ENCODE results near the gene MRPL44. TPM values are rescaled to one million over a fixed set of nuclear protein-coding genes. Genes with fewer than 3 reads are reported as not detected.

MRPL44 gene
- total RNA-seq, 4 donors from 2014 or later: 16.2 to 29.9 (median 24.3) TPM

GRCh38 chr2:223980397-223980735 lies 23.1 kb downstream of the MRPL44 start:
- H3K9me3 ChIP-seq: no peaks in the 10 kb centered on the region
- H3K27me3 ChIP-seq: no peaks in the 10 kb centered on the region
- no peak for DNase-seq (ENCODE audit: low spot score in 2 of 2)
- no peak overlapping the region for H3K27ac ChIP-seq
- TF ChIP-seq POLR2AphosphoS5 (IDR thresholded peaks at IDR 0.05) (no peak), POLR2A (IDR thresholded peaks at IDR 0.05) (no peak)
- no peaks in the 10 kb centered on the region for H3K4me1 ChIP-seq
- H3K36me3 ChIP-seq: no peaks in the 10 kb centered on the region
- H3K4me3 ChIP-seq: no peak overlapping the region
- WGBS: 83% methylated on average over 1 of the region's 1 CpG

GRCh38 chr2:223980803-223981202 lies 23.5 kb downstream of the MRPL44 start:
- 83% methylated on average over 4 of the region's 4 CpGs for WGBS
- DNase-seq (ENCODE audit: low spot score in 2 of 2): no peak

GRCh38 chr2:223981241-223981640 lies 24.0 kb downstream of the MRPL44 start:
- TF ChIP-seq CTCF (IDR thresholded peaks at IDR 0.05): no peak
- no peak for TF ChIP-seq POLR2A (IDR thresholded peaks at IDR 0.05)
- no peak for TF ChIP-seq EP300 (IDR thresholded peaks at IDR 0.05)
- no peak for TF ChIP-seq POLR2AphosphoS5 (IDR thresholded peaks at IDR 0.05)
- Histone ChIP-seq H3K4me3 (no peak overlapping the region), H3K4me1 (no peaks in the 10 kb centered on the region), H3K27ac (no peak overlapping the region), H3K27me3 (peaks cover 3% of the 10 kb centered on the region), H3K36me3 (no peaks in the 10 kb centered on the region), H3K9me3 (no peaks in the 10 kb centered on the region)
- 83% methylated on average over 1 of the region's 1 CpG for WGBS
- DNase-seq (ENCODE audit: low spot score in 2 of 2): no peak

More at GRCh38 chr2:223980803-223981202, 23.5 kb downstream of the MRPL44 start:
- TF ChIP-seq CTCF (IDR thresholded peaks at IDR 0.05) (no peak), POLR2AphosphoS5 (IDR thresholded peaks at IDR 0.05) (no peak), EP300 (IDR thresholded peaks at IDR 0.05) (no peak), POLR2A (IDR thresholded peaks at IDR 0.05) (no peak)
- no peaks in the 10 kb centered on the region for H3K36me3 ChIP-seq
- no peaks in the 10 kb centered on the region for H3K4me1 ChIP-seq
- no peak overlapping the region for H3K4me3 ChIP-seq
- no peak overlapping the region for H3K27ac ChIP-seq
- no peaks in the 10 kb centered on the region for H3K9me3 ChIP-seq
- H3K27me3 ChIP-seq: no peaks in the 10 kb centered on the region

- no peak for DNase-seq (ENCODE audit: low spot score in 2 of 2)
- 84% methylated on average over 10 of the region's 10 CpGs for WGBS
Observed at GRCh38 chr2:223989206-223989855, 32.1 kb downstream of the MRPL44 start.

GRCh38 chr2:223989856-223990232 lies 32.6 kb downstream of the MRPL44 start:
- Histone ChIP-seq H3K27me3 (peaks cover 5% of the 10 kb centered on the region), H3K27ac (no peak overlapping the region), H3K4me1 (no peaks in the 10 kb centered on the region), H3K9me3 (no peaks in the 10 kb centered on the region), H3K36me3 (no peaks in the 10 kb centered on the region), H3K4me3 (no peak overlapping the region)
- no peak for DNase-seq (ENCODE audit: low spot score in 2 of 2)
- TF ChIP-seq CTCF (IDR thresholded peaks at IDR 0.05): no peak
- TF ChIP-seq POLR2AphosphoS5 (IDR thresholded peaks at IDR 0.05): no peak
- TF ChIP-seq EP300 (IDR thresholded peaks at IDR 0.05): no peak
- whole genome bisulfite sequencing: 78% methylated on average over 3 of the region's 3 CpGs

More at GRCh38 chr2:223989206-223989855, 32.1 kb downstream of the MRPL44 start:
- Histone ChIP-seq H3K4me1 (no peaks in the 10 kb centered on the region), H3K9me3 (no peaks in the 10 kb centered on the region), H3K36me3 (no peaks in the 10 kb centered on the region), H3K27me3 (peaks cover 5% of the 10 kb centered on the region), H3K27ac (no peak overlapping the region), H3K4me3 (no peak overlapping the region)
- TF ChIP-seq CTCF (IDR thresholded peaks at IDR 0.05): no peak
- no peak for TF ChIP-seq EP300 (IDR thresholded peaks at IDR 0.05)
- no peak for TF ChIP-seq POLR2A (IDR thresholded peaks at IDR 0.05)
- no peak for TF ChIP-seq POLR2AphosphoS5 (IDR thresholded peaks at IDR 0.05)

GRCh38 chr2:223991611-223992010 lies 34.3 kb downstream of the MRPL44 start:
- Histone ChIP-seq H3K27me3 (no peaks in the 10 kb centered on the region), H3K4me3 (no peak overlapping the region), H3K9me3 (no peaks in the 10 kb centered on the region), H3K4me1 (no peaks in the 10 kb centered on the region), H3K36me3 (no peaks in the 10 kb centered on the region), H3K27ac (no peak overlapping the region)
- TF ChIP-seq POLR2AphosphoS5 (IDR thresholded peaks at IDR 0.05): no peak
- no peak for TF ChIP-seq EP300 (IDR thresholded peaks at IDR 0.05)
- no peak for TF ChIP-seq CTCF (IDR thresholded peaks at IDR 0.05)
- no peak for TF ChIP-seq POLR2A (IDR thresholded peaks at IDR 0.05)
- DNase-seq (ENCODE audit: low spot score in 2 of 2): no peak
- 77% methylated on average over 12 of the region's 12 CpGs for WGBS
